Central memory CD8-positive, alpha-beta T cell (primary cell): ENCODE results near the gene ALK.

Experiments
- ATAC-seq: fragments of 150-1000 bp; cut with Tn5 transposase; replicated peaks from 2 replicates; pipeline ENCODE4 v1.10.0; 2022; ENCODE audit warnings: mild to moderate bottlenecking, moderate FRiP score, moderate number of reproducible peaks; ENCODE audit not compliant: poor library complexity, severe bottlenecking; ENCODE audit errors: extremely low read depth
- DNase-seq, 2 donors: peaks; one replicate each; pipeline ENCODE4 v3.0.0; 2021; ENCODE audit warnings: low spot score in 2 of 2
- H3K27ac Mint-ChIP-seq: one replicate; pipeline ENCODE4 v1.8.0; 2022; ENCODE audit warnings: low read depth, mild to moderate bottlenecking, moderate library complexity, mixed read lengths
- H3K27me3 Mint-ChIP-seq: one replicate; pipeline ENCODE4 v1.8.0; 2022; ENCODE audit warnings: mixed read lengths
- H3K36me3 Mint-ChIP-seq: one replicate; pipeline ENCODE4 v1.8.0; 2022; ENCODE audit warnings: mild to moderate bottlenecking, moderate library complexity, mixed read lengths; ENCODE audit not compliant: insufficient read depth
- H3K4me1 Mint-ChIP-seq: one replicate; pipeline ENCODE4 v1.8.0; 2022; ENCODE audit warnings: mixed read lengths
- H3K4me3 Mint-ChIP-seq: one replicate; pipeline ENCODE4 v1.8.0; 2022; ENCODE audit warnings: mild to moderate bottlenecking, moderate library complexity, mixed read lengths
- H3K9me3 Mint-ChIP-seq: one replicate; pipeline ENCODE4 v1.8.0; 2022; ENCODE audit warnings: mixed read lengths

ALK gene

GRCh38 chr2:29676886-29677453 is 244.4 kb downstream of the ALK start:
- Mint-ChIP-seq H3K4me1 (no peaks in the 10 kb centered on the region), H3K27ac (no peak overlapping the region), H3K9me3 (no peaks in the 10 kb centered on the region), H3K36me3 (peaks cover 1% of the 10 kb centered on the region), H3K4me3 (no peak overlapping the region), H3K27me3 (peaks cover 37% of the 10 kb centered on the region)
- ATAC-seq (no peak), DNase-seq (no peak)

- no peaks in the 10 kb centered on the region for H3K4me1 Mint-ChIP-seq
- DNase-seq (no peak), ATAC-seq (no peak)
- H3K36me3 Mint-ChIP-seq = no peaks in the 10 kb centered on the region
- H3K9me3 Mint-ChIP-seq = no peaks in the 10 kb centered on the region
- peaks cover 51% of the 10 kb centered on the region for H3K27me3 Mint-ChIP-seq
- no peak overlapping the region for H3K27ac Mint-ChIP-seq
- no peak overlapping the region for H3K4me3 Mint-ChIP-seq
Measured at GRCh38 chr2:29664578-29664977, 256.8 kb downstream of the ALK start.

GRCh38 chr2:29663268-29663667 is 258.1 kb downstream of the ALK start:
- ATAC-seq (no peak), DNase-seq (no peak)
- no peaks in the 10 kb centered on the region for H3K36me3 Mint-ChIP-seq
- H3K4me3 Mint-ChIP-seq = no peak overlapping the region
- no peaks in the 10 kb centered on the region for H3K4me1 Mint-ChIP-seq
- H3K27ac Mint-ChIP-seq = no peak overlapping the region
- no peaks in the 10 kb centered on the region for H3K9me3 Mint-ChIP-seq
- H3K27me3 Mint-ChIP-seq = peaks cover 53% of the 10 kb centered on the region

GRCh38 chr2:29662861-29663260 is 258.5 kb downstream of the ALK start:
- DNase-seq = no peak

GRCh38 chr2:29660201-29660600 is 261.2 kb downstream of the ALK start:
- Mint-ChIP-seq H3K27me3 (peaks cover 65% of the 10 kb centered on the region), H3K4me1 (no peaks in the 10 kb centered on the region), H3K27ac (no peak overlapping the region), H3K36me3 (no peaks in the 10 kb centered on the region), H3K9me3 (no peaks in the 10 kb centered on the region), H3K4me3 (no peak overlapping the region)
- DNase-seq (no peak), ATAC-seq (no peak)

More at GRCh38 chr2:29662861-29663260, 258.5 kb downstream of the ALK start:
- no peaks in the 10 kb centered on the region for H3K36me3 Mint-ChIP-seq
- H3K9me3 Mint-ChIP-seq = no peaks in the 10 kb centered on the region
- no peak for ATAC-seq
- H3K4me1 Mint-ChIP-seq = no peaks in the 10 kb centered on the region
- H3K4me3 Mint-ChIP-seq = no peak overlapping the region
- H3K27ac Mint-ChIP-seq = no peak overlapping the region
- H3K27me3 Mint-ChIP-seq = peaks cover 53% of the 10 kb centered on the region

GRCh38 chr2:29659178-29659577 is 262.2 kb downstream of the ALK start:
- no peaks in the 10 kb centered on the region for H3K9me3 Mint-ChIP-seq
- H3K27me3 Mint-ChIP-seq = peaks cover 68% of the 10 kb centered on the region
- no peaks in the 10 kb centered on the region for H3K36me3 Mint-ChIP-seq
- no peak overlapping the region for H3K27ac Mint-ChIP-seq
- ATAC-seq (no peak), DNase-seq (no peak)
- H3K4me1 Mint-ChIP-seq = no peaks in the 10 kb centered on the region
- H3K4me3 Mint-ChIP-seq = no peak overlapping the region

- peaks cover 75% of the 10 kb centered on the region for H3K27me3 Mint-ChIP-seq
- ATAC-seq = no peak
- H3K36me3 Mint-ChIP-seq = no peaks in the 10 kb centered on the region
- no peak for DNase-seq
- H3K4me1 Mint-ChIP-seq = no peaks in the 10 kb centered on the region
- no peak overlapping the region for H3K4me3 Mint-ChIP-seq
- H3K27ac Mint-ChIP-seq = no peak overlapping the region
- H3K9me3 Mint-ChIP-seq = no peaks in the 10 kb centered on the region
Measured at GRCh38 chr2:29657674-29658073, 263.7 kb downstream of the ALK start.

GRCh38 chr2:29655391-29656086 is 265.8 kb downstream of the ALK start:
- Mint-ChIP-seq H3K4me1 (no peaks in the 10 kb centered on the region), H3K4me3 (no peak overlapping the region), H3K27me3 (peaks cover 73% of the 10 kb centered on the region), H3K27ac (no peak overlapping the region), H3K36me3 (no peaks in the 10 kb centered on the region), H3K9me3 (no peaks in the 10 kb centered on the region)
- ATAC-seq (no peak), DNase-seq (no peak)

GRCh38 chr2:29650631-29651097 is 270.7 kb downstream of the ALK start:
- DNase-seq (no peak), ATAC-seq (no peak)
- Mint-ChIP-seq H3K9me3 (peaks cover 12% of the 10 kb centered on the region), H3K36me3 (no peaks in the 10 kb centered on the region), H3K4me3 (no peak overlapping the region), H3K27ac (no peak overlapping the region), H3K4me1 (no peaks in the 10 kb centered on the region), H3K27me3 (peaks cover 49% of the 10 kb centered on the region)

GRCh38 chr2:29644949-29645348 is 276.4 kb downstream of the ALK start:
- Mint-ChIP-seq H3K36me3 (no peaks in the 10 kb centered on the region), H3K4me1 (no peaks in the 10 kb centered on the region), H3K27me3 (peaks cover 29% of the 10 kb centered on the region), H3K9me3 (peaks cover 12% of the 10 kb centered on the region), H3K4me3 (no peak overlapping the region), H3K27ac (no peak overlapping the region)
- ATAC-seq (no peak), DNase-seq (no peak)

GRCh38 chr2:29643196-29643595 is 278.2 kb downstream of the ALK start:
- Mint-ChIP-seq H3K27ac (no peak overlapping the region), H3K4me3 (no peak overlapping the region), H3K36me3 (no peaks in the 10 kb centered on the region)

GRCh38 chr2:29640360-29640759 is 281.0 kb downstream of the ALK start:
- H3K27me3 Mint-ChIP-seq = peaks cover 39% of the 10 kb centered on the region
- no peak for ATAC-seq

More at GRCh38 chr2:29643196-29643595, 278.2 kb downstream of the ALK start:
- peaks cover 37% of the 10 kb centered on the region for H3K27me3 Mint-ChIP-seq
- no peak for ATAC-seq
- H3K4me1 Mint-ChIP-seq = no peaks in the 10 kb centered on the region
- DNase-seq = no peak
- H3K9me3 Mint-ChIP-seq = peaks cover 6% of the 10 kb centered on the region

GRCh38 chr2:29638641-29639040 is 282.7 kb downstream of the ALK start:
- no peak for ATAC-seq

More at GRCh38 chr2:29640360-29640759, 281.0 kb downstream of the ALK start:
- DNase-seq = no peak
- no peaks in the 10 kb centered on the region for H3K36me3 Mint-ChIP-seq
- H3K4me1 Mint-ChIP-seq = no peaks in the 10 kb centered on the region
- no peak overlapping the region for H3K4me3 Mint-ChIP-seq
- H3K9me3 Mint-ChIP-seq = no peaks in the 10 kb centered on the region
- H3K27ac Mint-ChIP-seq = no peak overlapping the region

More at GRCh38 chr2:29638641-29639040, 282.7 kb downstream of the ALK start:
- no peak for DNase-seq
- no peak overlapping the region for H3K27ac Mint-ChIP-seq
- peaks cover 56% of the 10 kb centered on the region for H3K27me3 Mint-ChIP-seq
- no peak overlapping the region for H3K4me3 Mint-ChIP-seq
- H3K36me3 Mint-ChIP-seq = no peaks in the 10 kb centered on the region
- no peaks in the 10 kb centered on the region for H3K9me3 Mint-ChIP-seq
- H3K4me1 Mint-ChIP-seq = no peaks in the 10 kb centered on the region
